Measurements from ENCODE around the gene KMT2D. TPM values are rescaled to one million over a fixed set of nuclear protein-coding genes. Genes with fewer than 3 reads are reported as not detected.

Gene KMT2D
- 10 to 100 TPM; 28.6 to 35.4 (median 33.3) TPM for total RNA-seq
- long read RNA-seq, partial matches to known transcripts = 0 of 1 reads
- long read RNA-seq, other reads (novel, unspliced or antisense) = 1 of 1 reads

- peak within 1 kb of the TSS; percentile 90 to 98 (median 97) for H3K27ac ChIP-seq
- H3K4me3 ChIP-seq = peak within 1 kb of the TSS; percentile 94 to 99 (median 95)
- H3K4me1 ChIP-seq = peaks cover 0 to 51% (median 16%) of the 10 kb centered on the region in 4 donors
- WGBS (ENCODE audit: insufficient coverage, low coverage, low lambda C conversion rate, missing lambda C conversion rate) = 0% methylated on average over 21 of the region's 74 CpGs
- no peaks in the 10 kb centered on the region for H3K9me3 ChIP-seq
- TF ChIP-seq, protein P1, sequence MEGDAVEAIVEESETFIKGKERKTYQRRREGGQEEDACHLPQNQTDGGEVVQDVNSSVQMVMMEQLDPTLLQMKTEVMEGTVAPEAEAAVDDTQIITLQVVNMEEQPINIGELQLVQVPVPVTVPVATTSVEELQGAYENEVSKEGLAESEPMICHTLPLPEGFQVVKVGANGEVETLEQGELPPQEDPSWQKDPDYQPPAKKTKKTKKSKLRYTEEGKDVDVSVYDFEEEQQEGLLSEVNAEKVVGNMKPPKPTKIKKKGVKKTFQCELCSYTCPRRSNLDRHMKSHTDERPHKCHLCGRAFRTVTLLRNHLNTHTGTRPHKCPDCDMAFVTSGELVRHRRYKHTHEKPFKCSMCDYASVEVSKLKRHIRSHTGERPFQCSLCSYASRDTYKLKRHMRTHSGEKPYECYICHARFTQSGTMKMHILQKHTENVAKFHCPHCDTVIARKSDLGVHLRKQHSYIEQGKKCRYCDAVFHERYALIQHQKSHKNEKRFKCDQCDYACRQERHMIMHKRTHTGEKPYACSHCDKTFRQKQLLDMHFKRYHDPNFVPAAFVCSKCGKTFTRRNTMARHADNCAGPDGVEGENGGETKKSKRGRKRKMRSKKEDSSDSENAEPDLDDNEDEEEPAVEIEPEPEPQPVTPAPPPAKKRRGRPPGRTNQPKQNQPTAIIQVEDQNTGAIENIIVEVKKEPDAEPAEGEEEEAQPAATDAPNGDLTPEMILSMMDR (IDR thresholded peaks at IDR 0.05) = peak in 1 of 4 donors; percentile 66
- TF ChIP-seq POLR2A (IDR thresholded peaks at IDR 0.05) = peak; percentile 38
- intact Hi-C loops (cut with DNase I) = loop anchor here in 1 of 2 donors (10.0 kb wide), 1 partner anchor 64 kb away; no protein-coding TSS in a partner anchor
- no peaks in the 10 kb centered on the region for H3K36me3 ChIP-seq
- H3K27me3 ChIP-seq = no peaks in the 10 kb centered on the region
- DNase-seq (peak; percentile 93 to 94 (median 94)), ATAC-seq (peak; percentile 78 to 84 (median 81))
These were observed at the start of gene KMT2D for GRCh38 chr12:49060237-49061156. KMT2D (minus strand) TSS chr12:49060794; CDS start chr12:49055324, 5,470 bp downstream.

DNA sequence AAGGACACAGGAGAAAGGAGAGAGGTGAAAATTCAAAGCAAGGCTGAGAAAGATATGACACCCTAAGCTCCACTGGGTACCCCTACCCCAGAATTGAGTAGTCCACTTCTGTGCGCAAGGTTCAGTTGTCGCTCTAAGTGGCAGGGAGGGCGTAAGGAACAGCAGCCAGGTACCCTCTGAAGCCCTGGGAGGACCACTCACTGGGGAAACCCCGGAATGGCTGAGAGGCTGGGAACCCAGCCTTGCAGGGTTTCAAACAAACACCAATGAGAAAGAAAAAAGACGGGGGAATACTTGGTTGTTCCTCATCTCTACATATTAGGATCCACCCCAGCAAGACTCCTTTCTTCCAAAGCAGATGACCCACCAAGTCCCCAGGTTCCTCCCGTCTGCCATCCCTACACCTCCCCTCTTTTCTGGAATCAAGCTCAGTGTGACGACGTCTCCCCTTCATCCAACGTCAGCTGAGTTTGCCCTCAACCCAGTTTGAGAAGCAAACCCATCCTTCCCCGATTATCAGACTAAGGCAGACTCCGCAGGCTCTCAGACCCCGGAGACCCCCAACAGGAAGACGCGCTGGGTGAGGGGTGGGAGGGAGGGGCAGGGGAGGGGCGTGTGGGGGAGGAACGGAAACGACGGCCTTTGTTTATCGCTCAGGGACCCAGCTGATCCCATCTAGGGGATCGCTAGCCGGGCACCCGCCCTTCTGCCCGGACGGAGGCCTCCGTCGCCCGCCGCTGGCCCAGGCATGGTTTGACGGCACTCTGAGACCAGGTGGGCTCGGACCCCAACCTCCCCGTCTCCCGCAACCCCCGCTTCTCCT lies 49.3 kb upstream of the KMT2D start:
- H3K36me3 ChIP-seq = peaks cover 0 to 10% (median 0%) of the 10 kb centered on the region in 4 donors
- intact Hi-C loops (cut with DNase I) = no loop called here
- H3K27me3 ChIP-seq = no peaks in the 10 kb centered on the region
- TF ChIP-seq, protein P1 (IDR thresholded peaks at IDR 0.05) = no peak
- TF ChIP-seq POLR2A (IDR thresholded peaks at IDR 0.05) = no peak
- peak overlapping the region; percentile 76 to 97 (median 92) for H3K4me3 ChIP-seq
- no peaks in the 10 kb centered on the region for H3K9me3 ChIP-seq
- H3K27ac ChIP-seq = peak overlapping the region; percentile 91 to 95 (median 94)
- WGBS (ENCODE audit: insufficient coverage, low coverage, low lambda C conversion rate, missing lambda C conversion rate) = 10% methylated on average over 12 of the region's 33 CpGs
- DNase-seq (peak in 2 of 3 donors; percentile 46 to 64), ATAC-seq (peak; percentile 23 to 31 (median 26))
- H3K4me1 ChIP-seq = peaks cover 0 to 22% (median 9%) of the 10 kb centered on the region in 4 donors

DNA sequence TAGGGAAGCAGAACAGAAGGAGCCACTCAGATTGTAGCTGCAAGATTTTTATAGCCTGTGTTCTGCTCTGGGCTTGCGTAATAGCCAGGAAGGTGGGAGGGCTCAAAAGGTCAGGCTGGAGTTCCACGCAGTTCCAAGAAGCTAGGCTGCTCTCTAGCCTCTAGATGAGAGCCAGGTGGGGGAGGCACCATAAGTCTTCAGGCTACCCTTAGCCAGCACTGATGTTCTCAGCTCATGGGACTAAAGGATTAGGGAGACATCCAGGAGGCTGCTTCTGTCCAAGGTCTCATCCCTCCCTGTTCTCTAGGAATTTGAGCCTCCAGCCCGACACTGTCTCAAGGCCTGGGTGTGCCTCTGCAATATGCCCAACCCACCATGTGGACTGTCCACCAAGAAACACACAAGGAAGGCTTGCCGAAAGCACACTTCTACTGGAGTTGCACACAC lies 48.4 kb upstream of the KMT2D start:
- Histone ChIP-seq H3K9me3 (no peaks in the 10 kb centered on the region), H3K4me1 (peaks cover 0 to 22% (median 9%) of the 10 kb centered on the region in 4 donors), H3K4me3 (peak overlapping the region; percentile 76 to 97 (median 92)), H3K36me3 (peaks cover 0 to 13% (median 3%) of the 10 kb centered on the region in 4 donors), H3K27ac (peak overlapping the region; percentile 91 to 95 (median 94)), H3K27me3 (no peaks in the 10 kb centered on the region)
- TF ChIP-seq, protein P1 (IDR thresholded peaks at IDR 0.05) = no peak
- peak; percentile 8 for TF ChIP-seq POLR2A (IDR thresholded peaks at IDR 0.05)
- WGBS (ENCODE audit: insufficient coverage, low coverage, low lambda C conversion rate, missing lambda C conversion rate) = 4% methylated on average over 4 of the region's 4 CpGs
- intact Hi-C loops (cut with DNase I) = no loop called here
- ATAC-seq = peak; percentile 41 to 55 (median 47)
- peak; percentile 53 to 76 (median 67) for DNase-seq

- TF ChIP-seq, protein P1 (IDR thresholded peaks at IDR 0.05) = no peak
- no peak for TF ChIP-seq POLR2A (IDR thresholded peaks at IDR 0.05)
- Histone ChIP-seq H3K4me1 (peaks cover 0 to 22% (median 9%) of the 10 kb centered on the region in 4 donors), H3K27me3 (no peaks in the 10 kb centered on the region), H3K9me3 (no peaks in the 10 kb centered on the region), H3K4me3 (no peak overlapping the region), H3K36me3 (peaks cover 0 to 47% (median 16%) of the 10 kb centered on the region in 4 donors), H3K27ac (no peak overlapping the region)
- WGBS (ENCODE audit: insufficient coverage, low coverage, low lambda C conversion rate, missing lambda C conversion rate) = 92% methylated on average over 6 of the region's 9 CpGs
- intact Hi-C loops (cut with DNase I) = no loop called here
- no peak for ATAC-seq
- no peak for DNase-seq
These were observed 45.0 kb upstream of the KMT2D start for GRCh38 chr12:49105504-49106084.
